Pulmonary artery endothelial cell (primary cell): Measurements from ENCODE around the gene GSTP1. TPM values are rescaled to one million over a fixed set of nuclear protein-coding genes. Genes with fewer than 3 reads are reported as not detected.
"Not testable (repeated sequence)": the region's sequence is repeated elsewhere in the genome, so short reads cannot be mapped to it uniquely, and the experiment has no call there.

Source experiments
- DNase-seq: peaks from one replicate; pipeline ENCODE4 v3.0.0-alpha.2; 2011; ENCODE audit warnings: low read depth, low spot score
- total RNA-seq: library from RNA; depleted of rRNA; stranded (reverse); fragments of >200 nt; gene quantifications from 2 replicates; pipeline ENCODE4 v1.2.3, GENCODE V29; 2014

The GSTP1 gene
- total RNA-seq, 1 donor from 2014 or later: 1,026 TPM

GRCh38 chr11:67614730-67615714 is 31.4 kb downstream of the GSTP1 start:
- no peak for DNase-seq

- DNase-seq: no peak
Measured at GRCh38 chr11:67615728-67616430, 32.3 kb downstream of the GSTP1 start.

DNA sequence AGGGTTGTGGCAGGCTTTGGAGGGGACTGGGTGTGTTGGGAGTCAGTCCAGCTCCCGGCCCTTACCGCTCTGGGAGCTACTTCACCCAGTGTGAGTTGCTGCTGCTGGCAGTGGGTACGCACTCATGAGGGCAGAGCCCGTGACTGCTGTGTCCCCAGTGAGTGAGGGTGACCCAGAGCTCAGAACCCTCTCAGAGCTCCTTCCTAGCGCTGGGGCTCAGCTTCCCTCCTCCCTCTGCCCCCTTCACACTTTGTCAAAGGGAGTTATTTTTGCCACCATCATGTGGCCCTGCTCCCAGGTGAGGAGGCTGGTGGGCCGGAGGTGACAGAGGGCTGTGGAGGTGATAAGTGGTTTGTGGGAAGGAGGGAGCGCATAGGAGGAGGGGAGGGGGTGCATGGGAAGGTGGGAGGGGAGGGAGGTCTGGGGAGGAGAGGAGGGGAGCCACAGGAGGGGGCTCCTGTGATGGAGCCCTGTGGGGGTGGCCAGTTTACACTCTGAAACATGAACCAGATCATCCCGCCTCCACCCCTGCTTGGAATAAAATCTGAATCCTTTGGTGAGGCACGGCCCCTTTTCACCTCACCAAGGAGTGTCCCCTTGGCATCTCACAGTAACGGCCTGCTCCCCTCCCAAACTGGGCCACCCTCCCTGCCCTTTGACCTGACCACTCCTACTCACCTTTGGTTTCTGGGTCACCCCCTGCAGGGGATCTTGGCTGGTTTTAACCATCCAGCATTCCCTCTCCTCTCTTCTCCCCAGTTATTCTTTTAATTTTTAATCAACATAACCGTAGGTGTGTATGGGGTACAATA is 33.0 kb downstream of the GSTP1 start:
- DNase-seq: no peak

- no peak for DNase-seq
Measured at GRCh38 chr11:67617243-67617953, 33.8 kb downstream of the GSTP1 start.

DNA sequence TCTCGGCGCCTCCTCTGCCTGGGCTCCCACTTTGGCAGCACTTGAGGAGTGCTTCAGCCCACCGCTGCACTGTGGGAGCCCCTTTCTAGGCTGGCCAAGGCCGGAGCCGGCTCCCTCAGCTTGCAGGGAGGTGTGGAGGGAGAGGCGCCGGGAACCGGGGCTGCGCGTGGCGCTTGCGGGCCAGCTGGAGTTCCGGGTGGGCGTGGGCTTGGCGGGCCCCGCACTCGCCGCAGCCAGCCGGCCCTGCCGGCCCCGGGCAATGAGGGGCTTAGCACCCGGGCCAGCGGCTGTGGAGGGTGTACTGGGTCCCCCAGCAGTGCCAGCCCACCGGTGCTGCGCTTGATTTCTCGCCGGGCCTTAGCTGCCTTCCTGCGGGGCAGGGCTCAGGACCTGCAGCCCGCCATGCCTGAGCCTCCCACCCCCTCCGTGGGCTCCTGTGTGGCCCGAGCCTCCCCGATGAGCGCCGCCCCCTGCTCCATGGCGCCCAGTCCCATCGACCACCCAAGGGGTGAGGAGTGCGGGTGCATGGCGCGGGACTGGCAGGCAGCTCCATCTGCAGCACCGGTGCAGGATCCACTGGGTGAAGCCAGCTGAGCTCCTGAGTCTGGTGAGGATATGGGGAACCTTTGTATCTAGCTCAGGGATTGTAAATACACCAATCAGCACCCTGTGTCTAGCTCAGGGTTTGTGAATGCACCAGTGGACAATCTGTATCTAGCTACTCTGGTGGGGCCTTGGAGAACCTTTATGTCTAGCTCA is 35.5 kb downstream of the GSTP1 start:
- DNase-seq: not testable (repeated sequence)

DNA sequence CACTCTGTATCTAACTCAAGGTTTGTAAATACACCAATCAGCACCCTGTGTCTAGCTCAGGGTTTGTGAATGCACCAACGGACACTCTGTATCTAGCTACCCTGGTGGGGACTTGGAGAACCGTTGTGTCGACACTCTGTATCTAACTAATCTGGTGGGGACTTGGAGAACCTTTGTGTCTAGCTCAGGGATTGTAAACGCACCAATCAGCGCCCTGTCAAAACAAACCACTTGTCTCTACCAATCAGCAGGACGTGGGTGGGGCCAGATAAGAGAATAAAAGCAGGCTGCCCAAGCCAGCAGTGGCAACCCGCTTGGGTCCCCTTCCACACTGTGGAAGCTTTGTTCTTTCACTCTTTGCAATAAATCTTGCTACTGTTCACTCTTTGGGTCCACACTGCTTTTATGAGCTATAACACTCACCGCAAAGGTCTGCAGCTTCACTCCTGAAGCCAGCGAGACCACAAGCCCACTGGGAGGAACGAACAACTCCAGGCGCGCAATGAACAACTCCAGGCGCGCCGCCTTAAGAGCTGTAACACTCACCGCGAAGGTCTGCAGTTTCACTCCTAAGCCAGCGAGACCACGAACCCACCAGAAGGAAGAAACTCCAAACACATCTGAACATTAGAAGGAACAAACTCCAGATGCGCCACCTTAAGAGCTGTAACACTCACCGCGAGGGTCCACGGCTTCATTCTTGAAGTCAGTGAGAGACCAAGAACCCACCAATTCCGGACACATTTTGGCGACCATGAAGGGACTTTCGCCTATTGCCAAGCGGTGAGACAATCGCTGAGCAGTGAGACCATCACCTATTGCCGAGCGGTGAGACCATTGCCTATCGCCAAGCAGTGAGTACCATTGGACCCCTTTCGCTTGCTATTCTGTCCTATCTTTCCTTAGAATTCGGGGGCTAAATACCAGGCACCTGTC is 36.3 kb downstream of the GSTP1 start:
- not testable (repeated sequence) for DNase-seq

DNA sequence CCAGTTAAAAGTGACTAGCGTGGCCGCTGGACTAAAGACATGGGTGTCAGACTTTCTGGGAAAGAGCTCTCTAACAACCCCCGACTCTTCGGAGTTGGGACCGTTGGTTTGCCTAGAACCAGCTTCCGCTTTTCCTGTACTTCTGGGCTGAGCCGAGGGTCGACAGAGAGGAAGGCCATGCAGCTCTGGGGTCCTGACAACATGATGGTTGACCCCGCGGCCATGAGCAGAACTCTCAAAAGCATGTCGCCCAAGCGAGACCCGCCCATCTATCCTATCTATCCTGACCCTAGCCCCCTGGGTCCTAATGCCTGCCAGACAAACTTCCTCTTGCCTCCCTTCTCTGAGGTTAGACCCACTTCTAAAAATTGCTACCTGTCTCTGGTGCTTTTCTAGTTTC is 37.0 kb downstream of the GSTP1 start:
- DNase-seq: not testable (repeated sequence)

DNA sequence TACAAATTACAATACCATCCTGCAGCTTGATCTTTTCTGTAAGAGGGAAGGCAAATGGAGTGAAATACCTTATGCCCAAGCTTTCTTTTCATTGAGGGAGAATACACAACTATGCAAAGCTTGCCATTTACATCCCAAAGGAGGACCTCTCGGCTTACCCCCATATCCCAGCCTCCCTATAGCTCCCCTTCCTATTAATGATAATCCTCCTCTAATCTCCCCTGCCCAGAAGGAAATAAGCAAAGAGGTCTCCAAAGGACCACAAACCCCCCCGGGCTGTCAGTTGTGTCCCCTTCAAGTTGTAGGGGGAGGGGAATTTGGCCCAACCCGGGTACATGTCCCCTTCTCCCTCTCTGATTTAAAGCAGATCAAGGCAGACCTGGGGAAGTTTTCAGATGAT is 38.3 kb downstream of the GSTP1 start:
- DNase-seq: not testable (repeated sequence)

DNA sequence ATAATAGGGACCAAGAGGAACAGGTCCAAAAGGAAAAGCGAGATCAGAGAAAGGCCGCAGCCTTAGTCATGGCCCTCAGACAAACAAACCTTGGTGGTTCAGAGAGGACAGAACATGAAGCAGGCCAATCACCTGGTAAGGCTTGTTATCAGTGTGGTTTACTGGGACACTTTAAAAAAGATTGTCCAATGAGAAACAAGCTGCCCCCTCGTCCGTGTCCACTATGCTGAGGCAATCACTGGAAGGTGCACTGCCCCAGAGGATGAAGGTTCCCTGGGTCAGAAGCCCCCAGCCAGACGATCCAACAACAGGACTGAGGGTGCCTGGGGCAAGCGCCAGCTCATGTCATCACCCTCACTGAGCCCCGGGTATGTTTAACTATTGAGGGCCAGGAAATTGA is 39.3 kb downstream of the GSTP1 start:
- DNase-seq: not testable (repeated sequence)

DNA sequence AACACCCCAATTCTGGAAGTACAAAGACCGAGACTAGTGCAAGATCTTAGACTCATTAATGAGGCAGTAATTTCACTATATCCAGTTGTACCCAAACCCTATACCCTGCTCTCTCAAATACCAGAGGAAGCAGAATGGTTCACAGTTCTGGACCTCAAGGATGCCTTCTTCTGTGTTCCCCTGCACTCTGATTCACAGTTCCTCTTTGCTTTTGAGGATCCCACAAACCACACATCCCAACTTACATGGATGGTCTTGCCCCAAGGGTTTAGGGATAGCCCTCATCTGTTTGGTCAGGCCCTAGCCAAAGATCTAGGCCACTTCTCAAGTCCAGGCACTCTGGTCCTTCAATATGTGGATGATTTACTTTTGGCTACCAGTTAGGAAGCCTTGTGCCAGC is 40.2 kb downstream of the GSTP1 start:
- not testable (repeated sequence) for DNase-seq

- not testable (repeated sequence) for DNase-seq
Measured at GRCh38 chr11:67626131-67626833, 42.7 kb downstream of the GSTP1 start.

- no peak for DNase-seq
Measured at GRCh38 chr11:67626970-67627369, 43.4 kb downstream of the GSTP1 start.

DNA sequence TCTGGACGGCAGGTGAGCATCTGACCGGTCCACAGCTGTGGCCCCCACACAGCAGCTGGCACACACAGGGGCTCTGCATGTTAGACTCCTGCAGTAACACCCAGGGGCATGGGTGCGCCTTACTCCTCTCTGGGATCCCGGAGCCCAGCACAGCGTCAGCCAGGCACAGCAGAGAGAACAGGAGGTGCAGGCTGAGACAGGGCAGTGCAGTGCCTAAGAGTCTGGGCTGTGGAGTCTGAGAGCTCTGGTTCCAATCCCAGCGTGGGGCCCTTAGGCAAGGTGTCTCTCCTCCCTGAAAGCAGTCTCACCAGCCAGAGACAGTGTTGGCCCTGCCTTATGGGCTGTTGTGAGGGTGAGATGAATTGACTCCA is 43.8 kb downstream of the GSTP1 start:
- no peak for DNase-seq

DNA sequence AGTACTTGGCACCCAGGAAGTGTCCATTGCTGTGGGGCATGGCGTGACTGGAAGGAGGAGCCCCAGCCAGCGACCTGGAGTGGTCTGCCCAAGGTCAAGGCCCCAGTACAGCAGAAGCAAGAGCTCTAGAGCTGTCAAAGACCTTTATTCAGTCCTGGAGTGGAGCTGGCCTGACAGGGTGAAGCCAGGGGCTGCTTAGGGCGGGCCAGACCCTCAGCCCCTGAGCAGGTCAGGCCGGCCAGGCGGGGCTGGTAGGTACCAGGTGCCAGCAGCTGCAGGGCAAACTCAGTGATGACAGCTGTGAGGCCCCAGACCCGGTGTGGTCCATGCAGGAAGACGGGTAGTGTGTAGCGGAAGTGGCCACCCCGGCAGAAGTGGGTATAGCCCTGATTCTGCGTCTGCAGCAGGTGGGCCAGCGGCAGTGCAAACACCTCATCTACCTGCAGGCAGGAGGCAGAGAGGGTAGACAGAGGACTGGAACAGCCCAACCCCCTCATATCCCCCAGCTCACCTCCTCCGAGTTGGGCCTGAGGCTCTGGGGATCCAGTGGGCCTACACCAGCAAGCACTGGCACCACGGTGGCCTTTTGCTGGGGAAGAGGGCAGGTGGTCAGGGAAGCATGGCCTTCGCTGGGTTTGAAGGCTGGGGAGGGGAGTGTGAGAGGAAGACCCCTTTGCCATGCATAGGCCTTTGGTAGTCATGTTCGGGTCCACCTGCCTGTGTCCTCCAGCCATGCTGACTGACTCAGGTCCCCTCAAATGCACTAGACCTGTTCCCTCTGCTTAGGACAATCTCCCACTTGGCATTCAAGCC is 44.4 kb downstream of the GSTP1 start:
- DNase-seq: no peak

DNA sequence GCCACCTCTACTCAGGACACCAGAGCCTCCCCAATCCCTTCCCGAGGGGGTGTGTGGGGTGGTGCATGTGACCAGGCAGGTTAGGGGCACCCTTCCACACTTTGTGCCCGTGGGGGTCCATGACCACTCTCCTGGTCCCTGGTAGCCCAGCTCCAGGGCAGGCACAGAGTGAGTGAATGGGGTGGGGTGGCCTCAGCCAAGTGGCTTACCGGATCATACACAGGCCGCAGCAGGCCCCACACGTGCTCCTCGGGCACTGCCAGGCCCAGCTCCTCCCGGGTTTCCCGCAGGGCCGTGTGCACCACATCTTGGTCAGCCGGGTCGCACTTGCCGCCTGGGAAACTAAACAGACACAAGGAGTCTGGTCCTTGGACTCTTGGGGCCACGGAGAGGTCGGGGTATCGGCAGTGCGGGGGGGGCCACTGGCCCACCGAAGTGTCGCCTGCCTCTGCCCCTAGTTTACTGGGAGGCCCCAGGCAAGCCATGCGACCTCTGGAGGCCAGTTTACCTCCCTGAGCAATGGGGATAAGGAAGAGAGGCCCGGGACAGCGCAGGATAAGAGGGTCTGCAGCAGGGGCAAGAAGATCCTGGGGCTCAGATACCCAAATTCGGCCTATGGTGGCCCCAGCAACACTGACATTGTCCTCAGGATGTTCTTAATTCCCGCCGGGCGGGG is 45.2 kb downstream of the GSTP1 start:
- no peak for DNase-seq

GRCh38 chr11:67629386-67630227 is 46.0 kb downstream of the GSTP1 start, which contains the start of gene NUDT8:
NUDT8 (minus strand) TSS chr11:67629937; CDS start chr11:67629911, 26 bp downstream.
- DNase-seq: peak; percentile 36
